ENCODE data around the gene APBA1.

The APBA1 gene

GRCh38 chr9:69579032-69579758 is 93.0 kb downstream of the APBA1 start:
- DNase-seq (ENCODE audit: low read depth in 2 of 2), result no peak

GRCh38 chr9:69578026-69578425 is 94.1 kb downstream of the APBA1 start:
- no peak for DNase-seq (ENCODE audit: low read depth in 2 of 2)

GRCh38 chr9:69577123-69577522 is 95.0 kb downstream of the APBA1 start:
- DNase-seq (ENCODE audit: low read depth in 2 of 2), result no peak

DNA sequence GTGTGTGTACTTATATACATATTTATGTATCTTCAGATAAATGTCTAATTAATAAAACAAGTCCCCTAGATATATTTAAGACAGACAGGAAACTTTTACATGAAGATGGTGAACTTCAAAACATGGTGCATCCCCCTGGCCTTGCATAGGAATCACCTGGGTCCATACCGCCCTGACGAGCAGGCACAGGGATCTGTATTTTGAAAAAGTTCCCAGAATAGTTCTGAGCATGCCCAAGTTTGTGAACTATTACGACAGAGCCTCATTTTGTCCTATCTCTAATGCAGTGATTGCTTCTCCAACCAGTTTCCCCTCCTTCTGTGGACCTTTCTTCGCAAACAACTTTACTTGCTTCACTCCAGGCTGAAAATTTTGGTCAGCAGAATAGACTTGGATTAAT is 98.1 kb downstream of the APBA1 start:
- no peak for DNase-seq (ENCODE audit: low read depth in 2 of 2)

GRCh38 chr9:69573651-69574050 is 98.5 kb downstream of the APBA1 start:
- DNase-seq (ENCODE audit: low read depth in 2 of 2), result no peak

GRCh38 chr9:69572611-69573010 is 99.6 kb downstream of the APBA1 start:
- no peak for DNase-seq (ENCODE audit: low read depth in 2 of 2)

DNA sequence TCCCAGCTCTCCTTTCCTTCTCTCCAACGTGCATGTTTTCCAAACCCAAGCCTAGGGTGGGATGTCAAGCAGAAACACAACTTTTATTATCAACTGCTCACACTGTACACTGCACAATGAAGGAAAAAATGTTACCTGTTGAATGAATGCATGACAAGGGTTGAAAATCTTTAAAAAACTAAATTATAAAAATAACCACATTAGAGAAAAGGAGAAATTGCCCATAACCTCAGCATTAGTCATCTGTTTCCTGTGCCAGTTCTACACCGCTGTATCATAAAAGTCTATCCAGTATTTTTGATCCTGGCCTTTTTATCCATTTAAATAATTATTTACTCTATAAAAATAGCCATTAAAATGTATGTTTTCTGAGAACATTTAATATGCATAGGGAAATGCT is 101.1 kb downstream of the APBA1 start:
- DNase-seq (ENCODE audit: low read depth in 2 of 2), result no peak

- no peak for DNase-seq (ENCODE audit: low read depth in 2 of 2)
Measured at GRCh38 chr9:69569738-69570451, 102.3 kb downstream of the APBA1 start.

DNA sequence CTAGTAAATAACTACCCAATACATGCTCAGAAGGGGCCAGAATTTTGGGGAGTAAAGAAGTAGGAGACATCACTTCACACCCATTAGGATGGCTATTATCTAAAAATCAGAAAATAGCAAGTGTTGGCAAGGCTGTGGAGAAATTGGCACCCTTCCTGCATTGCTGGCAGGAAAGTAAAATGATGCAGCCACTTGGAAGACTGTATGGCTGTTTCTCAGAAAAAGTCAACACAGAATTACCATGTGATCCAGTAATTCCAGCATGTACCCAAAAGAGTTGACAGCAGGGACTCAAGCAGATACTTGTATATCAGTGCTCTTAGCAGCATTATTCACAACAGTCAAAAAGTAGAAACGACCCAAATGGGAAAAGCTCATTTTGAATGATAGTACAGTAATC is 107.6 kb downstream of the APBA1 start:
- no peak for DNase-seq (ENCODE audit: low read depth in 2 of 2)

GRCh38 chr9:69559126-69559525 is 113.0 kb downstream of the APBA1 start:
- DNase-seq (ENCODE audit: low read depth in 2 of 2), result no peak

DNA sequence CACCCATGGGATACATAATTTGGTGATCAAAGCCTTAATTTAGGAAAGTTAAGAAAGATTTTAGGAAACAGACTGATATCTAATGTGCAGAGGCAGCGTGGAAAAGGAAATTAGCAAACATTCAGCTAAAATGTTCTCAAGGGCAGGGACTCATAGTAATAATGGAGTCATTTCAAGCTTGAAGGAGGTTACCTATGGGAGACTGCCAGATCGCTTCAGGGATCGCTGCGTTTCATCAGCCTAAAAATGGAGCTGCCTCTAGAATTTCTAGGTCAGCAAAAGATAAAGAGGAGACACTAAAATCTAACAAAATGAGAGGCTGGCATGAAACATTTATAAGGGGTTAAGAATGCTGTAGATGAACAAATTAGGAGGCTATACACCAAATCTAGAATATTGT is 115.5 kb downstream of the APBA1 start:
- DNase-seq (ENCODE audit: low read depth in 2 of 2), result no peak

DNA sequence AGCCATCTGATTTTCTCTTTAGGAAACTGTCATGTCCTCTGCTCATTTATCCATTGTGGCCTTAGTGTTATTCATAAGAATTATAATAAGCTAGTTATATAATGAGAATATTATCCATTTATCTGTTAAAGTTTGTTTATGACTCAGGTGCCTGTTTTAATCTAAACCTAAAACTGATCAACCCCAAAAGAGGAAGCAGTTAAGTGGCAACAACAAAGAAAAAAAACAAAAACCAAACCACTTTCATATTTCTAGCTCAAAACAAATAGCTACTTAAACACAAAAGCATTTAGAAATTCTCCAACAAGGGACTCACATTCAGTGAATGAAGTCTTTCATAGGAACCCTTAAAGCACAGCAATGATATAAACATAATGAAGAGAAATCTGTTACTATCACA is 116.4 kb downstream of the APBA1 start:
- DNase-seq (ENCODE audit: low read depth in 2 of 2), result no peak

DNA sequence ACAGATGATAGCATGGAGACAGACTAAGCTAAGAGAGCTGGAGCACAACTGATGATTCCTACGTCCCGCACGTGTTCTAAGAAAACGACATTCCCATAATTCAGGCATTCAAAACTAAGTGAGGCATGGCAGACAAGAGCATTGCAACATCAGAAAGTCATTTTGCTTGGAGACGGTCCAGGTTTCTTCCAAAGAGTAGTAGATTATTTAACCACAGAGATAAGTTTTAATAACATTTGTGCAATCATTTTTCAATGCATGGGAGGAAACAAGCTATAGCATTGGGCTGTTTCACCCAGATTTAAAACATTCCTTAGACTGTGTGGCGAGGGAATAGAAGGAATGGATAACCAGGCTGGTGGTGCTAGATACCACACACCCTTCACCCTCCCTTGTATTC is 117.2 kb downstream of the APBA1 start:
- no peak for DNase-seq (ENCODE audit: low read depth in 2 of 2)

GRCh38 chr9:69549310-69550202 is 122.6 kb downstream of the APBA1 start:
- no peak for DNase-seq (ENCODE audit: low read depth in 2 of 2)

DNA sequence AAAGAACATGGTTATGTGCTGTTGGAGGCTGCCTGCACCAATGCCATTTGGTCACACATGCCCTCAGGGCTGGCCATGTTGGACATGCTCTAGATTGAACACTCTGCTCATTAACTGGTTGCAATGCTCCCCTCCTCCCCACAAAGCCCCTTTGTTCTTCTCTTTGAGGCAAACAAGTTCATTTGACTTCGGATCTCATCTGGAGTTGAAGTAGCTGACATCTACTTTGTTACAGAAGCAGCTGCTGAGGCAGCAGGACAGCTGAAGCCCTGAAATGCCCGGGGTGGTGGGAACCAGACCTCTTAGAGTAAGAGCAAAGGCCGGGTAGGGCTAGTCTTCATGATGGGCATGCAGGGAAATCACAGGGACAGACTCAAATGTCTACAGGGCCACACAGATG is 123.5 kb downstream of the APBA1 start:
- no peak for DNase-seq (ENCODE audit: low read depth in 2 of 2)

- no peak for DNase-seq (ENCODE audit: low read depth in 2 of 2)
Measured at GRCh38 chr9:69546265-69546664, 125.9 kb downstream of the APBA1 start.

DNA sequence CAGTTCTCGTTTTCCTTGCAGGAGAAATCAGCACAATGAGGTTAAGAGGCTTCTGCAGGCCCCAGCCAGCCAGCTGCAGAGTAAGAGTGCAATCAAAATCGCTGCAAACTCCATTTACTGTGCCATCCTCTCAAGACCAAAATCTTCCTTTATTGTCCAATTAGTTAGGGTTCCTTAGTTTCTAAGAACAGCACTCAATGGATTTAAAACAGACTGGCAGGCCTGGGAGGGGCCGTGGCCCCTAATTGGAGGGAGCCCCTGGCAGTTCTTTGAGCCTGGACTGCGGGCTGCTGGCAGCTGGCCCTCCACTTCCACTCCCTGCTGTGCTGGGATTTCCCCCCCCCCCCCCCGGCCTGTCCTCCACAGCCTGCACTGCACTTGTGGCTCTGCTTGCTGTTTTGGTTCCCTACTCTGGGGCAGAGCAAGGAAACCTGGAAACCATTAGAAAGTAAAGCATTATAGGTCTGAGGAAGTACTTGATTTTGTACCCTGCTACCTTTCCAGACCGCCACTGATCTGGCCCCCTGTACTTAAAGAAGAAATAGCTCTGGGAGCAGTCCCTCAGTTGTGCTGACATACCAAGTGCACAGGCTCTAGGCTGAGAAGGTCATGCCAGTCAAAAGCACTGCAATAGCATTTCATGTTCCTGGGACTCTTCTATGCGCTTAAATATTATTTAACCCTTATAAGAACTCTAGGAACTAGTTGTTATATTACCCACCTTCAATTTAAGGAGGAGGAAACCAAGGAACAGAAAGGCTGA is 129.0 kb downstream of the APBA1 start:
- no peak for DNase-seq (ENCODE audit: low read depth in 2 of 2)

DNA sequence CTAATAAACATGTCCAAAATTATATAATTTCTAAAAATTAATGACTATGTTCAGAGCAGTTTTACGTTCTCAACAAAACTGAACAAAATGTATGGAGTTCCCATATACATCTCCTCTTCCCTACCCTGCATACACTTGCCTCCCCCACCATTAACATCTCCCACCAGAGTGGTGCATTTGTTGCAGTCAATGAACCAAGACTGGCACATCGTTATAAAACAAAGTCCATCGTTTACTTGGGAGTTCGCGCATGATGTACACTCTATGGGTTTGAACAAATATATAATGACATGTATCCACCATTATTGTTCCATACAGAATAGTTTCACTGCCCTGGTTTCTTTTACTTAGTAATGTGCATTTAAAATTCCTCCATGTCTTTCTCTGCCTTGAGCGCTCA is 130.1 kb downstream of the APBA1 start:
- DNase-seq (ENCODE audit: low read depth in 2 of 2), result no peak

- DNase-seq (ENCODE audit: low read depth in 2 of 2), result no peak
Measured at GRCh38 chr9:69535911-69536310, 136.3 kb downstream of the APBA1 start.

GRCh38 chr9:69535286-69535832 is 136.8 kb downstream of the APBA1 start:
- DNase-seq (ENCODE audit: low read depth in 2 of 2), result no peak

GRCh38 chr9:69532396-69532795 is 139.8 kb downstream of the APBA1 start:
- no peak for DNase-seq (ENCODE audit: low read depth in 2 of 2)

All from activated CD8-positive, alpha-beta memory T cell treated with anti-CD3 and anti-CD28 coated beads for 4 hours (primary cell).